Transverse colon (tissue), 4 donors: ENCODE results near the gene SH3PXD2B. TPM values are rescaled to one million over a fixed set of nuclear protein-coding genes. Genes with fewer than 3 reads are reported as not detected.

Source experiments
- DNase-seq: peaks from one replicate; pipeline ENCODE4 v3.0.0-alpha.2; 2019
- H3K27ac ChIP-seq, 4 donors: fragments of 200-600 bp; sonication (generic); 2 replicates each; pipeline ENCODE4 v1.5.1; 2016 to 2018; ENCODE audit warnings: inconsistent platforms in 4 of 4
- H3K27me3 ChIP-seq: fragments of 200-600 bp; sonication (generic); 2 replicates; pipeline ENCODE4 v1.5.1; 2017; ENCODE audit warnings: inconsistent platforms
- H3K36me3 ChIP-seq, 4 donors: fragments of 200-600 bp; sonication (generic); 2 replicates each; pipeline ENCODE4 v1.5.1; 2017 to 2019; ENCODE audit warnings: inconsistent platforms in 4 of 4
- H3K4me1 ChIP-seq, 4 donors: fragments of 200-600 bp; sonication (generic); 2 replicates each; pipeline ENCODE4 v1.5.1; 2017 to 2020; ENCODE audit warnings: inconsistent platforms in 4 of 4
- H3K4me3 ChIP-seq, 4 donors: fragments of 200-600 bp; sonication (generic); 1 replicate in 1 of 4; 2 replicates in 3 of 4; pipeline versions ENCODE4 v1.5.1 to v1.6.1; 2017 to 2019; ENCODE audit warnings: inconsistent platforms in 4 of 4
- H3K9me3 ChIP-seq, 2 donors: fragments of 200-600 bp; sonication (generic); 2 replicates each; pipeline ENCODE4 v1.5.1; 2017 to 2019; ENCODE audit warnings: inconsistent platforms in 2 of 2
- CTCF ChIP-seq, 5 experiments: fragments of 200-600 bp in 3 of 5; fragments of 450-650 bp in 2 of 5; sonication (generic) in 3 of 5; IDR thresholded peaks; 1 replicate in 2 of 5; 2 replicates in 3 of 5; pipeline ENCODE4 v1.5.1; 2016 to 2017; ENCODE audit warnings: antibody characterized with exemption in 5 of 5, inconsistent platforms in 3 of 5, mild to moderate bottlenecking in 2 of 5, moderate library complexity in 1 of 5
- EP300 ChIP-seq: sonication (generic); formaldehyde crosslinking; IDR thresholded peaks from one replicate; pipeline ENCODE4 v1.6.1; 2017; ENCODE audit warnings: antibody characterized with exemption, low read depth
- POLR2A ChIP-seq: fragments of 450-650 bp; IDR thresholded peaks from one replicate; pipeline ENCODE4 v1.6.1; 2016; ENCODE audit warnings: antibody characterized with exemption, mild to moderate bottlenecking, moderate library complexity
- POLR2AphosphoS5 ChIP-seq, 3 donors: sonication (generic); formaldehyde crosslinking; IDR thresholded peaks; one replicate each; pipeline ENCODE4 v1.6.1; 2016; ENCODE audit warnings: antibody characterized with exemption in 3 of 3
- WGBS, 2 donors: methylation state at CpG; one replicate each; pipeline ENCODE4 v1.1.5; 2018; ENCODE audit warnings: low coverage in 1 of 2; 5-methylcytosine and 5-hydroxymethylcytosine counted together
- in situ Hi-C, 4 donors: fragments of 200-750 bp; cut with MboI; loops; one replicate each; pipeline versions ENCODE4 v1.15.0 to v1.15.1; 2017; ENCODE audit warnings: low sequenced_read_pairs in 3 of 4, low pct_ligation_motif_present in 1 of 4, low pct_unique_long_range_greater_than_20kb in 1 of 4
- intact Hi-C: fragments of 100-400 bp; cut with DNase I; formaldehyde crosslinking; loops from one replicate; pipeline ENCODE4 v1.15.1; 2023; ENCODE audit warnings: low total_unique reads
- total RNA-seq, 4 donors: library from RNA; depleted of rRNA; stranded (reverse); fragments of >200 nt; gene quantifications; one replicate each; pipeline ENCODE4 v1.1.0, GENCODE V29; 2016

The SH3PXD2B gene
- total RNA-seq, 4 donors from 2014 or later = 10.2 to 26.6 (median 14.6) TPM

- Histone ChIP-seq H3K4me1 (no peaks in the 10 kb centered on the region), H3K27ac (no peak overlapping the region), H3K27me3 (no peaks in the 10 kb centered on the region), H3K4me3 (no peak overlapping the region), H3K9me3 (no peaks in the 10 kb centered on the region), H3K36me3 (peaks cover 0 to 11% (median 4%) of the 10 kb centered on the region in 4 donors)
- intact Hi-C loops = no loop called here
- DNase-seq = no peak
- WGBS, 2 donors = 30 to 89% methylated on average over 2 of the region's 2 CpGs
- in situ Hi-C loops = no loop called here
- TF ChIP-seq POLR2AphosphoS5 (IDR thresholded peaks at IDR 0.05) = no peak
- no peak for TF ChIP-seq CTCF (IDR thresholded peaks at IDR 0.05)
- no peak for TF ChIP-seq POLR2A
- no peak for TF ChIP-seq EP300
These were observed 64.7 kb downstream of the SH3PXD2B start for GRCh38 chr5:172389578-172390112.

GRCh38 chr5:172388246-172388733, 66.0 kb downstream of the SH3PXD2B start:
- Histone ChIP-seq H3K27ac (no peak overlapping the region), H3K9me3 (no peaks in the 10 kb centered on the region), H3K4me3 (no peak overlapping the region), H3K4me1 (peaks cover 0 to 4% (median 1%) of the 10 kb centered on the region in 4 donors), H3K36me3 (peaks cover 0 to 5% (median under 1%) of the 10 kb centered on the region in 4 donors), H3K27me3 (no peaks in the 10 kb centered on the region)
- intact Hi-C loops (no loop called here), in situ Hi-C loops (no loop called here)
- TF ChIP-seq POLR2A (no peak), POLR2AphosphoS5 (IDR thresholded peaks at IDR 0.05) (no peak), EP300 (no peak), CTCF (IDR thresholded peaks at IDR 0.05) (no peak)
- WGBS, 2 donors = 68 to 71% methylated on average over 2 of the region's 2 CpGs
- DNase-seq = no peak

GRCh38 chr5:172385707-172386106, 68.6 kb downstream of the SH3PXD2B start:
- intact Hi-C loops = no loop called here
- Histone ChIP-seq H3K27me3 (no peaks in the 10 kb centered on the region), H3K9me3 (no peaks in the 10 kb centered on the region), H3K36me3 (no peaks in the 10 kb centered on the region), H3K27ac (no peak overlapping the region), H3K4me1 (peaks cover 0 to 13% (median 5%) of the 10 kb centered on the region in 4 donors), H3K4me3 (no peak overlapping the region)
- DNase-seq = no peak
- TF ChIP-seq CTCF (IDR thresholded peaks at IDR 0.05) (no peak), EP300 (no peak), POLR2AphosphoS5 (IDR thresholded peaks at IDR 0.05) (no peak), POLR2A (no peak)
- in situ Hi-C loops = no loop called here
- WGBS, 2 donors = 72% methylated on average over 5 of the region's 5 CpGs; no CpG with 5 or more reads in 1 of the 2 donors

- no peak for DNase-seq
- Histone ChIP-seq H3K4me3 (no peak overlapping the region), H3K27me3 (no peaks in the 10 kb centered on the region), H3K9me3 (no peaks in the 10 kb centered on the region), H3K4me1 (peaks cover 0 to 13% (median 5%) of the 10 kb centered on the region in 4 donors), H3K36me3 (no peaks in the 10 kb centered on the region), H3K27ac (no peak overlapping the region)
- in situ Hi-C loops (no loop called here), intact Hi-C loops (no loop called here)
- no peak for TF ChIP-seq CTCF (IDR thresholded peaks at IDR 0.05)
- no peak for TF ChIP-seq EP300
- TF ChIP-seq POLR2AphosphoS5 (IDR thresholded peaks at IDR 0.05) = no peak
- no peak for TF ChIP-seq POLR2A
- WGBS, 2 donors = 83% methylated on average over 5 of the region's 5 CpGs; no CpG with 5 or more reads in 1 of the 2 donors
These were observed 69.2 kb downstream of the SH3PXD2B start for GRCh38 chr5:172385010-172385563.
